Right cardiac atrium (tissue), 5 donors: Measurements from ENCODE around the gene FAM120A. TPM values are rescaled to one million over a fixed set of nuclear protein-coding genes. Genes with fewer than 3 reads are reported as not detected.
A peak's percentile ranks its signal among the peaks of the same experiment; 100 is the strongest.

Experiments used
- ATAC-seq, 2 donors: fragments of 200-7000 bp; cut with Tn5 transposase; one replicate each; pipeline versions ENCODE4 v1.8.0 to v1.9.1; 2020; ENCODE audit warnings: moderate library complexity in 2 of 2, mild to moderate bottlenecking in 1 of 2
- DNase-seq, 3 donors: peaks; one replicate each; pipeline ENCODE4 v3.0.0-alpha.2; 2020
- H3K27ac ChIP-seq: one replicate; pipeline ENCODE4 v1.5.1; 2013; ENCODE audit warnings: mild to moderate bottlenecking, low read length, control low read depth, moderate library complexity
- H3K27me3 ChIP-seq: one replicate; pipeline ENCODE4 v1.6.1; 2013; ENCODE audit not compliant: control insufficient read depth, insufficient read depth
- H3K4me1 ChIP-seq: one replicate; pipeline ENCODE4 v1.6.1; 2013; ENCODE audit warnings: low read length; ENCODE audit not compliant: control insufficient read depth, insufficient read depth
- H3K4me3 ChIP-seq: one replicate; pipeline ENCODE4 v1.5.1; 2013; ENCODE audit warnings: low read length, control low read depth
- H3K9me3 ChIP-seq: one replicate; pipeline ENCODE4 v1.6.1; 2013; ENCODE audit warnings: low read length; ENCODE audit not compliant: control insufficient read depth
- WGBS: extraction: QIAGEN DNeasy Blood & Tissue Kit; methylation state at CpG from one replicate; pipeline ENCODE4 v1.1.7; 2013; 5-methylcytosine and 5-hydroxymethylcytosine counted together
- intact Hi-C, 4 donors: fragments of 100-400 bp; cut with DNase I; formaldehyde crosslinking; loops; one replicate each; pipeline versions ENCODE4 v1.11.0 to v1.14.0; 2022 to 2023
- polyA plus RNA-seq: library from polyadenylated mRNA; stranded (reverse); fragments of 200-250 nt; gene quantifications from one replicate; pipeline ENCODE4 v1.2.3, GENCODE V29; 2013
- total RNA-seq, 4 donors: library from RNA; stranded (reverse); fragmentation: NEBNext Ultra II Directional; extraction: Animal tissue kit (Norgen Biotek cat#: 25700); gene quantifications; one replicate each; pipeline ENCODE4 v1.2.1, GENCODE V29; 2021
- donor health status: healthy with polysubstance abuse.
- donor health status: DM: no; HTN: yes; CAD: no.
- donor health status: DM: no; HTN: no; CAD: no.
- donor health status: DM: no; HTN: yes; CAD: no; lungs with severe emphysema.
- donor health status: DM: yes; HTN: yes; CAD: no.

FAM120A gene
- total and polyA plus RNA-seq, 5 donors, result 42.3 to 111 (median 86.6) TPM

GRCh38 chr9:93579711-93580516 lies 128.4 kb downstream of the FAM120A start:
- H3K4me1 ChIP-seq, result peaks cover 16% of the 10 kb centered on the region
- peak overlapping the region; percentile 63 for H3K27ac ChIP-seq
- WGBS, result 75% methylated on average over 20 of the region's 20 CpGs
- ATAC-seq (peak in 1 of 2 donors; percentile 10), DNase-seq (peak in 1 of 3 donors; percentile 47)
- H3K4me3 ChIP-seq, result no peak overlapping the region
- H3K9me3 ChIP-seq, result no peaks in the 10 kb centered on the region
- intact Hi-C loops, result no loop called here
- no peaks in the 10 kb centered on the region for H3K27me3 ChIP-seq

GRCh38 chr9:93580654-93581380 lies 129.3 kb downstream of the FAM120A start:
- intact Hi-C loops, result no loop called here
- Histone ChIP-seq H3K4me1 (peaks cover 17% of the 10 kb centered on the region), H3K27ac (peak overlapping the region; percentile 39), H3K27me3 (no peaks in the 10 kb centered on the region), H3K4me3 (no peak overlapping the region), H3K9me3 (no peaks in the 10 kb centered on the region)
- WGBS, result 52% methylated on average over 10 of the region's 10 CpGs
- DNase-seq (peak in 1 of 3 donors; percentile 62), ATAC-seq (peak in 1 of 2 donors; percentile 25)

- H3K9me3 ChIP-seq, result no peaks in the 10 kb centered on the region
- 28% methylated on average over 5 of the region's 5 CpGs for WGBS
- H3K4me1 ChIP-seq, result peaks cover 28% of the 10 kb centered on the region
- H3K27me3 ChIP-seq, result no peaks in the 10 kb centered on the region
- ATAC-seq, result peak; percentile 37 to 63
- no peak overlapping the region for H3K4me3 ChIP-seq
- intact Hi-C loops, result no loop called here
- H3K27ac ChIP-seq, result peak overlapping the region; percentile 31
- no peak for DNase-seq
Measured at GRCh38 chr9:93582115-93582514, 130.6 kb downstream of the FAM120A start.

GRCh38 chr9:93582550-93582949 lies 131.1 kb downstream of the FAM120A start:
- H3K4me1 ChIP-seq, result peaks cover 28% of the 10 kb centered on the region
- intact Hi-C loops, result no loop called here
- 77% methylated on average over 3 of the region's 3 CpGs for WGBS
- H3K4me3 ChIP-seq, result no peak overlapping the region
- DNase-seq, result no peak
- H3K9me3 ChIP-seq, result no peaks in the 10 kb centered on the region
- peak overlapping the region; percentile 4 for H3K27ac ChIP-seq
- ATAC-seq, result no peak
- no peaks in the 10 kb centered on the region for H3K27me3 ChIP-seq

- Histone ChIP-seq H3K27ac (no peak overlapping the region), H3K4me3 (no peak overlapping the region), H3K27me3 (no peaks in the 10 kb centered on the region), H3K9me3 (no peaks in the 10 kb centered on the region), H3K4me1 (peaks cover 30% of the 10 kb centered on the region)
- intact Hi-C loops, result no loop called here
- 91% methylated on average over 4 of the region's 4 CpGs for WGBS
- DNase-seq (peak in 1 of 3 donors; percentile 53), ATAC-seq (no peak)
Measured at GRCh38 chr9:93585259-93585658, 133.8 kb downstream of the FAM120A start.

GRCh38 chr9:93585695-93586094 lies 134.2 kb downstream of the FAM120A start:
- Histone ChIP-seq H3K27ac (no peak overlapping the region), H3K4me3 (no peak overlapping the region), H3K9me3 (no peaks in the 10 kb centered on the region), H3K27me3 (no peaks in the 10 kb centered on the region), H3K4me1 (peaks cover 29% of the 10 kb centered on the region)
- intact Hi-C loops, result no loop called here
- 98% methylated on average over 4 of the region's 4 CpGs for WGBS
- no peak for ATAC-seq
- DNase-seq, result no peak

- H3K9me3 ChIP-seq, result no peaks in the 10 kb centered on the region
- peak; percentile 20 to 48 for ATAC-seq
- H3K4me3 ChIP-seq, result no peak overlapping the region
- H3K27ac ChIP-seq, result peak overlapping the region; percentile 65
- WGBS, result 72% methylated on average over 13 of the region's 13 CpGs
- H3K4me1 ChIP-seq, result peaks cover 29% of the 10 kb centered on the region
- intact Hi-C loops, result no loop called here
- peak in 1 of 3 donors; percentile 71 for DNase-seq
- H3K27me3 ChIP-seq, result no peaks in the 10 kb centered on the region
Measured at GRCh38 chr9:93586290-93587057, 135.0 kb downstream of the FAM120A start.

- intact Hi-C loops, result no loop called here
- Histone ChIP-seq H3K4me3 (no peak overlapping the region), H3K27ac (no peak overlapping the region), H3K27me3 (no peaks in the 10 kb centered on the region), H3K9me3 (no peaks in the 10 kb centered on the region), H3K4me1 (peaks cover 25% of the 10 kb centered on the region)
- no peak for ATAC-seq
- peak in 1 of 3 donors; percentile 9 for DNase-seq
- 93% methylated on average over 7 of the region's 7 CpGs for WGBS
Measured at GRCh38 chr9:93587284-93587650, 135.8 kb downstream of the FAM120A start.

GRCh38 chr9:93587651-93588347 lies 136.3 kb downstream of the FAM120A start:
- 89% methylated on average over 11 of the region's 11 CpGs for whole genome bisulfite sequencing
- no peak overlapping the region for H3K27ac ChIP-seq
- H3K4me1 ChIP-seq, result peaks cover 23% of the 10 kb centered on the region
- H3K9me3 ChIP-seq, result no peaks in the 10 kb centered on the region
- intact Hi-C loops, result no loop called here
- no peak overlapping the region for H3K4me3 ChIP-seq
- no peaks in the 10 kb centered on the region for H3K27me3 ChIP-seq
- ATAC-seq, result peak in 1 of 2 donors; percentile 27
- no peak for DNase-seq
